HepG2 (cell line): ENCODE measurements around the gene DNAH8. TPM values are rescaled to one million over a fixed set of nuclear protein-coding genes. Genes with fewer than 3 reads are reported as not detected.
A peak's percentile ranks its signal among the peaks of the same experiment; 100 is the strongest.

Experiments
- ARID5B ChIP-seq: IDR thresholded peaks from 2 replicates; pipeline ENCODE4 v1.4.0; 2020; ENCODE audit warnings: mild to moderate bottlenecking, missing genetic modification reagents
- ARNT ChIP-seq: fragments of 450-650 bp; IDR thresholded peaks from 2 replicates; pipeline ENCODE4 v1.6.1; 2017
- GLI4 ChIP-seq: sonication (generic); formaldehyde crosslinking; IDR thresholded peaks from 2 replicates; pipeline ENCODE4 v1.5.1; 2020; ENCODE audit warnings: missing genetic modification reagents, mild to moderate bottlenecking, moderate library complexity, borderline replicate concordance
- NBN ChIP-seq: fragments of 450-650 bp; conservative IDR thresholded peaks from 2 replicates; pipeline ENCODE4 v1.6.1; 2017
- RAD21 ChIP-seq: fragments of 450-650 bp; formaldehyde crosslinking; IDR thresholded peaks from 2 replicates; pipeline ENCODE4 v1.5.0; 2020; ENCODE audit warnings: mild to moderate bottlenecking
- SMC3 ChIP-seq: IDR thresholded peaks from 2 replicates; pipeline ENCODE4 v1.6.1; 2011; ENCODE audit warnings: low read length, improper control_type of control experiment
- SOX6 ChIP-seq, 2 experiments: fragments of 450-650 bp in 1 of 2; sonication (generic) in 1 of 2; formaldehyde crosslinking in 1 of 2; IDR thresholded peaks; 2 replicates each; pipeline versions ENCODE4 v1.4.0 to v1.6.1; 2017 to 2020; ENCODE audit warnings: antibody characterized with exemption in 1 of 2, mild to moderate bottlenecking in 1 of 2, missing genetic modification reagents in 1 of 2
- THAP11 ChIP-seq: IDR thresholded peaks from 2 replicates; pipeline ENCODE4 v1.6.1; 2016; ENCODE audit warnings: missing biosample characterization, missing genetic modification reagents
- ZBTB33 ChIP-seq: sonication (generic); formaldehyde crosslinking; IDR thresholded peaks from 2 replicates; pipeline ENCODE4 v1.4.0; 2020; ENCODE audit warnings: missing genetic modification reagents
- polyA plus RNA-seq, 8 experiments: library from polyadenylated mRNA; depleted of rRNA in 3 of 8; stranded (reverse) in 7 of 8; unstranded in 1 of 8; fragments of >200 nt; fragmentation: Illumina TruSeq in 4 of 8; extraction: Trizol in 4 of 8; gene quantifications; 2 replicates each; pipeline versions ENCODE4 v1.2.1 to v1.2.3, GENCODE V29; 2011 to 2016; ENCODE audit warnings: low read depth in 4 of 8, missing spikeins in 1 of 8, mixed read lengths in 1 of 8; ENCODE audit not compliant: insufficient read depth in 1 of 8
- total RNA-seq, 5 experiments: library from RNA; depleted of rRNA; stranded (reverse); fragments of >200 nt; fragmentation: Illumina TruSeq; extraction: Trizol; gene quantifications; 2 replicates each; pipeline ENCODE4 v1.2.3, GENCODE V29; 2016; ENCODE audit warnings: low read depth in 1 of 5

Gene DNAH8
- total and polyA plus RNA-seq, 2 of the 13 experiments (the other 11 are each of a cell fraction or from before 2014, with no cell fraction given) = not detected

GRCh38 chr6:38997128-38997761, 282.1 kb downstream of the DNAH8 start (continued):
- TF ChIP-seq ARNT (no peak), ARID5B (CRISPR knock-in tag) (no peak), GLI4 (no peak), RAD21 (0 out of 2 replicates have a peak, but pooled peaks have one; percentile 37), SMC3 (peak; percentile 60), ZBTB33 (CRISPR knock-in tag) (no peak), SOX6 (IDR thresholded peaks at IDR 0.05) (no peak), SOX6 (CRISPR knock-in tag; IDR thresholded peaks at IDR 0.05) (no peak), THAP11 (CRISPR knock-in tag) (no peak), NBN (no peak)
